GM12891 (cell line): Measurements from ENCODE around the gene MCM6.
A peak's percentile ranks its signal among the peaks of the same experiment; 100 is the strongest.

Experiments used
- PAX5 ChIP-seq: IDR thresholded peaks from 2 replicates; pipeline ENCODE4 v1.6.1; 2011; ENCODE audit warnings: low read length, moderate library complexity, mild to moderate bottlenecking; ENCODE audit not compliant: insufficient read depth, severe bottlenecking
- POLR2A ChIP-seq: IDR thresholded peaks from 2 replicates; pipeline ENCODE4 v1.6.1; 2011; ENCODE audit warnings: low read depth, low read length, control low read depth
- POLR2AphosphoS5 ChIP-seq: IDR thresholded peaks from 2 replicates; pipeline ENCODE4 v1.6.1; 2011; ENCODE audit warnings: low read depth, low read length, control low read depth
- SPI1 ChIP-seq: IDR thresholded peaks from 2 replicates; pipeline ENCODE4 v1.6.1; 2011; ENCODE audit warnings: low read depth, low read length, control low read depth
- TAF1 ChIP-seq: IDR thresholded peaks from 2 replicates; pipeline ENCODE4 v1.6.1; 2011; ENCODE audit warnings: low read depth, low read length, control low read depth

- TF ChIP-seq POLR2AphosphoS5: no peak
- no peak for TF ChIP-seq POLR2A
- TF ChIP-seq TAF1: no peak
- peak; percentile 71 for TF ChIP-seq SPI1
- TF ChIP-seq PAX5: no peak
Observed at GRCh38 chr2:135821190-135821589, 55.1 kb downstream of the MCM6 start.
